DMS153 (cell line): ENCODE results near the gene METTL27.
"Not testable (repeated sequence)": the region's sequence is repeated elsewhere in the genome, so short reads cannot be mapped to it uniquely, and the experiment has no call there.

ENCODE experiments used
- DNase-seq: peaks from one replicate; lab custom pipeline; 2025; lab: John Stamatoyannopoulos, UW

Gene METTL27

DNA sequence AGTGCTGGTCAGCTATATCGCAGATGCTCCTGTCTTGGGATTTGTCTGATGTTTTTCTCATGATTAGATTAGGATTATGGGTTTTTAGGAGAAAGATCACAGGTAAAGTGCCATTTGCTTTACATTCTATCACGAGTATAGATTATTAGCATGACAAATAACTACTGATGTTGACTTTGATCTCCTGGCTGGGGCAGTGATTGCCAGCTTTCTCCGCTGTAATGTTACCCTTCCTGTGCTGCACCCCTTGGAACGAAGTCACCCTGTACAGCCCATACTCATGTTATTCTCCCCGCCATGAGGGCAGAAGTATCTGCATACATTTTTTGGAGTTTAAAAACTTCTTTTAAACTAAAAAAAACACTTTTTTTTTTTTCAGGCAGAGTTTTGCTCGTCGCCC, 22.3 kb downstream of the METTL27 start:
- no peak for DNase-seq

GRCh38 chr7:73817121-73817520, 25.2 kb downstream of the METTL27 start:
- DNase-seq = no peak

GRCh38 chr7:73815436-73815835, 26.9 kb downstream of the METTL27 start:
- no peak for DNase-seq

DNA sequence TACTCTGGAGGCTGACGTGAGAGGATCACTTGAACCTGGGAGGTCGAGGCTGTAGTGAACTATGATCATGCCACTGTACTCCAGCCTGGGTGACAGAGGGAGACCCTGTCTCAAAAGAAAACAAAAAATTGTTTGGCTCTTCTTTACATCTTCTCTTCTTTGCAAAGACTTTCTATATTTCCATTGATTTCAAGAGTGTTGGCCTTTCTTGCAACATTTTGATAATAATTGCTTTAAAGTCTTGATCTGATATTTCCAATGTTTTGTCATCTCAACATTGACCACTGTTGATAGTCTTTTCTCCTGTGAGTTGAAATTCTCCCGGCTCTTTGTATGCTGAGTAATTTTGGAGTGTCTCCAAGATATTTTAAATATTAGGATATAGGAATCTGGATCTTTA, 29.3 kb downstream of the METTL27 start:
- DNase-seq = no peak

DNA sequence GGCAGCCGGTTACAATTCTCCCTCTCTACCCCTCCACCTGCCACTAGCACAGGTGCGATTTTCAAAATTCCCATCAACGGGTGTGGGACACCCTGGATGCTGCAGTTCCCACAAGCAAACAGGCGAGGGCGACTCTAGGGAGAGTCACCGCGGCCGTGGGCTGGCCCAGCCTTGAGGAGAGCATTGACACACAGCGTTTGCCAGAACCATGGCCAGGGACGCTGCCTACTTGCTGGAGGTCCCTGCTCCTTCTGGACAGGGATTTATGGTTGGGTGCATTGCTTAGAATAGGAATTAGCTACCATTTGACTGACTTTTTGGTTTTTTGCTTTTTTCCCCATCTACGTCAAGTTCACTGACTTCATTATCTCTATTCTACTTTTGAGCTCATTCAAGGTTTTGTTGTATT, 30.6 kb downstream of the METTL27 start:
- no peak for DNase-seq

GRCh38 chr7:73810998-73811360, 31.3 kb downstream of the METTL27 start:
- DNase-seq = no peak

DNA sequence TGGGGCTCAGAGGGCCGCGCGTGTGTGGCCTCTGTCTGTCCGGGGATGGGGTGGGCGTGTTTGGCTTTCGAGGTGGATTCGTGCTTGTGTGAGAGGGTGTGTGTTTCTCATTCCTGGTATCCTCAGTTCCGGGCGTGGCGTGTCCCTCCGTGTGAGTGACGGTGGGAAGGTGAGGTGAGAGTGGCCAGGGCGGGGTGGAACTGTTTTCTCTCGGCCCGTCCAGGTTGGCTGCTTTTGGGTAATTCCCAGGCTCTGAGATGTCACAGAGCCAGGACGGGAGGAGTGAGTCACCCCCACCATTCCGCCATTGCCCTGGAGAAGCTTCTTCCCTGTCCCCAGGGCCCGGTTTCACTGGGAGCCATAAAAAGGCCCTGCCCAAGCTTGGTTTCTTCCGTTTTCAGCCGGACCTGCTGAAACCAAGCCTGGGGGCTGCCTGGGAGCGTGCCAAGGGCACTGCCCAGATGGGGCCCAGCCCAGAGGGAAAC, 32.8 kb downstream of the METTL27 start:
- no peak for DNase-seq

- DNase-seq = no peak
Observed at GRCh38 chr7:73802459-73802858, 39.9 kb downstream of the METTL27 start.

DNA sequence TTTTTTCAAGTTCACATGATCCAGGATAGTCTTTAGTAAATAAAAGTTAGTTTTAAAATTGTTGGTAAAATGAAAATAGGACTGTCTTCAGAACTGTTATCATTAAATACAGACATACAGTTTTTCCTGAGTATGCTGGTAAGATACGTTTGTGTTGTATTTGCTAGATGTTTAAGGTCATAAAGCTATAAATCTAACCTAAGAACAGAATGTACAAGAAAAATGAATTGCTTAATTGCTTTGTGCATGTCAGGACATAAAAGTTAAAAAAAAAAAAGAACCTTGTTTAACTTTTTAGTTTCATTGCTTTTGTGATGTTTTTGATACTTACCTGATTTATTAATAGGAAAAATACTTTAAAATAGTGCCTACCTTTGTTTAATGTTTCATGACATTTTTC, 40.7 kb downstream of the METTL27 start:
- no peak for DNase-seq

DNA sequence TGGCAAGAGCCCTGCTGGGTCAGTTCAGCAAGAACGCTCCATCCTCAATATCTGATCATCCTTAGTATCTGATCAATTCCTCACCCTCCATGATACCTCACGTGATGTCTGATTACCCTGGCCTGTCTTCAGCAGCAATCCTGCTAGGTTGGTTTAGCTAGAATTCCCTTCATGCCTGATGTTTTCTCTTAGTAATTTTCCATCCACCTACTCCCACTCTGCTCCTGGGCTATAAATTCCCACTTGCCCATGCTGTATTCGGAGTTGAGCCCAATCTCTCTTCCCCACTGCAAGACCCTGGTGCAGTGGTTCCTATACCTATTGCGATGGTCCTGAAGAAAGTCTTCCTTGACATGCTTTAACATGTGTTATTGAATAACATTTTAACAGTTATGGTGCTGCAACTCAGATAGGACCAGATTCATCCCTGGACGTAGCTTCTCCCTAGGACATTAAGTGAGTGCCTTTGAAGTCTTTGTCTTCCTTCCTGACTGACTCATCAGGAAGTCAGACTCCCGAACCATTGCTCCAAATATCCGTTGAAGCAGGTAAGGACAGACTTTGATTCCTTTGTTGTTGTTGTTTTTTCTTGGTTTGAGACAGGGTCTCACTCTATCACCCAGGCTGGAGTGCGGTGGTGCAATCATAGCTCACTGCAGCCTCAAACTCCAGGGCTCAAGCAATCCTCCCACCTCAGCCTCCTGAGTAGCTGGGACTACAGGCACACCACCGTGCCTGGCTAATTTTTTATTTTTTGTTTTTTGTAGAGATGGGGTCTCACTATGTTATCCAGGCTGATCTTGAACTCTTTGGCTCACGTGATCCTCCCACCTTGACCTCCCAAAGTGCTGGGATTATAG, 42.8 kb downstream of the METTL27 start:
- no peak for DNase-seq

GRCh38 chr7:73797176-73797575, 45.1 kb downstream of the METTL27 start:
- DNase-seq = not testable (repeated sequence)

GRCh38 chr7:73796656-73797055, 45.7 kb downstream of the METTL27 start:
- not testable (repeated sequence) for DNase-seq

- not testable (repeated sequence) for DNase-seq
Observed at GRCh38 chr7:73795188-73795587, 47.1 kb downstream of the METTL27 start.

- DNase-seq = not testable (repeated sequence)
Observed at GRCh38 chr7:73791170-73791690, 51.1 kb downstream of the METTL27 start.

GRCh38 chr7:73789051-73789450, 53.3 kb downstream of the METTL27 start:
- no peak for DNase-seq

DNA sequence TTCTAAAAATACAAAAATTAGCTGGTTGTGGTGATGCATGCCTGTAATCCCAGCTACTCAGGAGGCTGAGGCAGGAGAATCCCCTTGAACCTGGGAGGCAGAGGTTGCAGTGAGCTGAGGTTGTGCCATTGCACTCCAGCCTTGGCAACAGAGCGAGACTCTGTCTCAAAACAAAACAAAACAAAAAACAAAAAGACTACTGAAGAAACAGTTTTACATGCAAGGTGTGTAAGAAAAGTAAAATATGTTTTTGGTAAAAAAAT, 54.6 kb downstream of the METTL27 start:
- DNase-seq = not testable (repeated sequence)

DNA sequence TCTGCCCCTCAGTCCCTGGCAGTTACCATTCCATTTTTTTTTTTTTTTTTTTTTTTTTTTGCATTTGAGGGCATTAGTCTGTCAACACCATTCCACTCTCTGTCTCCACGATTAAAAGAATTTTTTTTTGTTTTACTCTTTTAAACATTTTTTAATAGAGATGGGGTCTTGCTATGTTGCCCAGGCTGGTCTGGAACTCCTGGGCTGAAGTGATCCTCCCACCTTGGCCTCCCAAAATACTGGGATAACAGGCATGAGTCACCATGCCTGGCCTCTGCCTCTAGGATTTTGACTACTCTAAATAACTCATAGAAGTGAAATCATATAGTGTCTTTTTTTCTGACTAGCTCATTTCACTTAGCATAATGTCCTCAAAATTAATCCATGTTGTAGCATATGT, 55.7 kb downstream of the METTL27 start:
- DNase-seq = no peak
